C4-2B (cell line): Measurements from ENCODE around the gene CDKN1B.
"Not testable (repeated sequence)": the region's sequence is repeated elsewhere in the genome, so short reads cannot be mapped to it uniquely, and the experiment has no call there.

Experiments used
- H3K27ac ChIP-seq: fragments of 450-650 bp; 2 replicates; pipeline ENCODE4 v1.5.1; 2017
- ZFX ChIP-seq: fragments of 450-650 bp; IDR thresholded peaks from 2 replicates; pipeline ENCODE4 v1.6.1; 2017
- TF ChIP-seq, protein P1 (sequence below): fragments of 450-650 bp; conservative IDR thresholded peaks from 2 replicates; pipeline ENCODE4 v1.5.1; 2017; ENCODE audit warnings: mild to moderate bottlenecking

The CDKN1B gene

GRCh38 chr12:12735301-12735700 lies 18.1 kb downstream of the CDKN1B start:
- TF ChIP-seq, protein P1, sequence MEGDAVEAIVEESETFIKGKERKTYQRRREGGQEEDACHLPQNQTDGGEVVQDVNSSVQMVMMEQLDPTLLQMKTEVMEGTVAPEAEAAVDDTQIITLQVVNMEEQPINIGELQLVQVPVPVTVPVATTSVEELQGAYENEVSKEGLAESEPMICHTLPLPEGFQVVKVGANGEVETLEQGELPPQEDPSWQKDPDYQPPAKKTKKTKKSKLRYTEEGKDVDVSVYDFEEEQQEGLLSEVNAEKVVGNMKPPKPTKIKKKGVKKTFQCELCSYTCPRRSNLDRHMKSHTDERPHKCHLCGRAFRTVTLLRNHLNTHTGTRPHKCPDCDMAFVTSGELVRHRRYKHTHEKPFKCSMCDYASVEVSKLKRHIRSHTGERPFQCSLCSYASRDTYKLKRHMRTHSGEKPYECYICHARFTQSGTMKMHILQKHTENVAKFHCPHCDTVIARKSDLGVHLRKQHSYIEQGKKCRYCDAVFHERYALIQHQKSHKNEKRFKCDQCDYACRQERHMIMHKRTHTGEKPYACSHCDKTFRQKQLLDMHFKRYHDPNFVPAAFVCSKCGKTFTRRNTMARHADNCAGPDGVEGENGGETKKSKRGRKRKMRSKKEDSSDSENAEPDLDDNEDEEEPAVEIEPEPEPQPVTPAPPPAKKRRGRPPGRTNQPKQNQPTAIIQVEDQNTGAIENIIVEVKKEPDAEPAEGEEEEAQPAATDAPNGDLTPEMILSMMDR = no peak
- TF ChIP-seq ZFX = no peak
- no peak overlapping the region for H3K27ac ChIP-seq

DNA sequence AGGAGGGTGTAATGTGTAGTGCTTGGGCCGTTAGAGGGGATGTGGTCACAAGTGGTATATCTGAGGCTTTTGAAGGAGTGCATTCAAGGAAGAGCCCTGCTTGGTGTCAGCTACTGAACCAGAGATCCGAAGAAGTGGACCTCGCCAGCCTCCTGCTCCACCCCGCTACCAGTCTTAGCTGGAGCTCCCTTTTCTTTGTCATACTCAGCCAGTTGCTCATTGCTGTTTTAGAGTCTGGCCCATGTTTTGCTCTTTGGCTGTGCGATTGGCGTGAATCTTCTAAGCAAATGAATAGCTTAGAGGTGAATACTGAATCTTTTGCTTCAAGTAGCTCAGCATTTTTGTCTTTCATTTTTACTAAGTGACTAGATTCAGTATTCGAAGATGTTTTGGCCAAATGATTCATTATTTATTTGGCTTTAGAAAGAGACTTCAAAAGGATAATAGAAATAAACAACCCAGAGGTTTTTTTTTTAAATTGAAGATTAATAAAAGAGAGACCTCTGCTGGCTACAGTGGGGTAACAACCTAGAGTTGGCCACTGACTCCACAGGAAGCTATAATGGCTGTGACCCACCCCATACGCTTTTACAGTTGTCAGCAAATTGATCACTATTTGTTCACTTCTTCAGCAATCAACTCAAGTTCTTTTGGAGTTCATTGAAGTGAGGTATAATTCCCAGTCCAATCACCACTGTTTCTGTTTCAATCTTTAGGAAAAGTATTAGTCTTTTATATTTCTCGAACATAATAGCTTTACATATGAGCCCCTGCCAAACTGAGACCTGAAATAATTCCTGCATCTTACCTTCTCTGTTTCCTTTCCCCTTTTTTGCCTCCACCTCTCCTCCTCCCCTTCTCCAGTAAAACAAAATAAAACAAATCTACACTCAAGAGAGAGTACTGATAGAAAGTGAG lies 19.9 kb downstream of the CDKN1B start:
- no peak overlapping the region for H3K27ac ChIP-seq
- TF ChIP-seq, protein P1 = peak; percentile 81
- no peak for TF ChIP-seq ZFX

DNA sequence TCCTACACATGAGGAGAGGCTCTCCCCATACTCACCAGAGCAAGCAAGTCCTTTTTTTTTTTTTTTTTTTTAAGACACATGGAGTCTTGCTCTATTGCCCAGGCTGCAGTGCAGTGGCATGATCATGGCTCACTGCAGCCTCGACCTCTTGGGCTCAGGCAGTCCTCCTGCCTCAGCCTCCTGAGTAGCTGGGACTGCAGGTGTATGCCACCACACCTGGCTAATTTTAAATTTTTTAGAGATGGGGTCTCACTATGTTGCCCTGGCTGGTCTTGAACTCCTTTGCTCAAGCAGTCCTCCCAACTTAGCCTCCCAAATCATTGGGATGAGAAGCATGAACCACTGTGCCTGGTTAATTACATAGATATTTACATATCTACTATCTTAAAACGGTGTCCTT lies 21.0 kb downstream of the CDKN1B start:
- not testable (repeated sequence) for H3K27ac ChIP-seq

DNA sequence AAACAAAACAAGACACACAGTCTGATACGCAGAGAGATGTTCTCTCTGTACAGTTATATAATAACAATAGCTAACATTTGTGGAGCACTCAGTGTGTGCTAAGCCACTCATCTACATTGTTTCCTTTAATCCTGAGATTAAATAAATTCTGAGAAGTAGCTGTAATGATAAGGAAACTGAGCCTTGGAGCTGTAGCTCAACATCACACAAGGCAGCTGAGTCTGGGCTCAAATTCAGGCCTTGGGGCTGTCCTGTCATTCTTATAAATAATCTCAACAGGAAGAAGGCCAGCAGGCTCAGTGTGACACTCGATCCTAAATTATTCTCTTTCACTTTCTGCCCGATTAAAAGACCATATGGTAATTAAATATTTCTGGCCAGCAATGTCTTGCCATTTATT lies 24.5 kb downstream of the CDKN1B start:
- H3K27ac ChIP-seq = no peak overlapping the region
- no peak for TF ChIP-seq ZFX
- TF ChIP-seq, protein P1 = no peak

DNA sequence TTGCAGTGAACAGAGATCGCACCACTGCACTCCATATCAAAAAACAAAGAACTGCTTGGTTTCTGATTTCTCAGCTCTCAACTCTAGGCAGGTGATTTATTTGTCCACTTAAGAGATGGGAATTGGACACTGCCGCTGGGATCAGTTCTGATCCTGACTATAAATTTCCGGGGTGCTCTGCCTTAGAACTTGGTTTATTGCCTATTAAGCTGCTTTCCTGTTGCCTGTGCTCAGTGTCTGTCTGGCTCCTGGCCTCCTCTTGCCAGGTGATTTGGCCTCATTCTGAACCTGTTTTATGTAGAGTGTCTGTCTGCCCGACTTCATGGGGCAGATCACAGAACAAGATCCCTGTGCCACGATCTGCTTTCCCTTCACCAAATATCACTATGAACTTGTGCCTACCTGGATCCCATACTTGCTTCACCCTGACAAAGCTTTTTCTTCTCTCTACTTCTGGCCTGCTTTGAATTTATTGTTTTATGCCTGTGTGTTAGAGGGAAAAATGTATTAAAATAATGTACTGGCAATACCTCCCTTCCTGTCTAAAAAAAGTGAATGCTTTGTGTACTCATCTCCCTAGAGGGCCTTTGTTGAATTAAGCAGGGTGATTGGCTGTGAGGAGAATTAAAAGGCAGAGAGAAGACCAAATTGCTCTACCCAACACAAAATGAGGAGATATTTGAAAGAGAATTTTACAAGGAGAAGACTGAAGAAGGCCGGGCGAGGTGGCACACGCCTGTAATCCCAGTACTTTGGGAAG lies 27.6 kb downstream of the CDKN1B start:
- no peak for TF ChIP-seq ZFX
- TF ChIP-seq, protein P1 = no peak
- H3K27ac ChIP-seq = no peak overlapping the region

DNA sequence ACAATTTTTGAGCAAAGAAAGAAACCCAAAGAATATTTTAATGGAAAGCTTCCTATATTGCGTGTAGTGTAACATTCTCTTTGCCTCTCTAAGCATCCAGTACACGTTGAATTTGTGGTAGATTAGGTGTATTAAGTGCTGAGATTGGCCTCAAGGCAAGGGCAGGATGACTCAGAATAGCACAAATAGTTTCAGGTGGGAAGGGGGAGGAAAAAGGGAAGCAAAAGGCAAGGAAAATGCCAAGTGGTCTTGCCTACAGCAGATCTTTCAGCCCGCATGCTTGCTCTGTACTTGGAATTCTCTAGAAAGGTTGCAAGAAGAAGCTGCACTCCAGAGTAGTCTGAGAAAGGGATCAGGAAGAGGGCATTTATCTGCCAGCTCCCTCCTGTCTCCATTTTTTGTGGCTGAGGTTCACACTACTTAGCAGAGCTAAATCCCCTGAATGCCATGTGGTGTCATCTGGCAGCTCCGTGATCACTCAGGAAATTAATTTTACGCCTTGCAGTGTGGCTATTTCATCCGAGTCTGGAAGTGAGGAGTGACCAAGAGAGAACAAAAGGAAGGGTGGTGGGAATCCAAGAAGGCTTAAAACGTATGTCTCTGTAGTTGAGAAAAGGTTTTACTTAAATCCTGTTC lies 28.5 kb downstream of the CDKN1B start:
- no peak overlapping the region for H3K27ac ChIP-seq
- no peak for TF ChIP-seq ZFX
- TF ChIP-seq, protein P1 = no peak

- no peak for TF ChIP-seq ZFX
- TF ChIP-seq, protein P1 = no peak
- H3K27ac ChIP-seq = no peak overlapping the region
Measured at GRCh38 chr12:12747278-12747677, 30.1 kb downstream of the CDKN1B start.
